ENCODE results near the gene GPSM3. TPM values are rescaled to one million over a fixed set of nuclear protein-coding genes. Genes with fewer than 3 reads are reported as not detected.

GPSM3 gene
- total and polyA plus RNA-seq, 2 of the 13 experiments (the other 11 are each of a cell fraction or from before 2014, with no cell fraction given): 0.18 to 6.2 TPM

GRCh38 chr6:32153564-32154513 is 38.6 kb downstream of the GPSM3 start, which contains the start of gene PPT2 (continued):
- no peak for TF ChIP-seq DDIT3 (CRISPR knock-in tag; IDR thresholded peaks at IDR 0.05)
- no peak for TF ChIP-seq ZNF24 (IDR thresholded peaks at IDR 0.05)
- TF ChIP-seq TCF12 (IDR thresholded peaks at IDR 0.05): no peak
- peak; percentile 68 for TF ChIP-seq TCF12 (CRISPR knock-in tag; IDR thresholded peaks at IDR 0.05)
- no peak for TF ChIP-seq ZBTB37 (CRISPR knock-in tag; IDR thresholded peaks at IDR 0.05)
- peak; percentile 73; the same call in 1 of the 2 replicates for TF ChIP-seq HOXA5 (CRISPR knock-in tag; IDR thresholded peaks at IDR 0.05)
- TF ChIP-seq AKNA (CRISPR knock-in tag; IDR thresholded peaks at IDR 0.05; ENCODE audit: borderline replicate concordance): peak; percentile 24; the same call in 1 of the 2 replicates
- TF ChIP-seq NR2F6 (IDR thresholded peaks at IDR 0.05): peak; percentile 40; the same call in 1 of the 2 replicates
- TF ChIP-seq NR2F6 (CRISPR knock-in tag; IDR thresholded peaks at IDR 0.05): peak; percentile 47; the same call in 1 of the 2 replicates
- peak; percentile 44; the same call in 1 of the 2 replicates for TF ChIP-seq TARDBP (CRISPR knock-in tag; IDR thresholded peaks at IDR 0.05)
- TF ChIP-seq BRCA1 (CRISPR knock-in tag; IDR thresholded peaks at IDR 0.05): no peak
- TF ChIP-seq CREB3 (CRISPR knock-in tag; IDR thresholded peaks at IDR 0.05): no peak
- TF ChIP-seq ZNF263 (CRISPR knock-in tag; IDR thresholded peaks at IDR 0.05): no peak
- TF ChIP-seq ZNF280B (CRISPR knock-in tag; IDR thresholded peaks at IDR 0.05; ENCODE audit: borderline replicate concordance): peak; percentile 15; the same call in 1 of the 2 replicates
- TF ChIP-seq ZNF720 (CRISPR knock-in tag; IDR thresholded peaks at IDR 0.05): 0 out of 2 replicates have a peak, but pooled peaks have one; percentile 7
- TF ChIP-seq HNRNPH1 (optimal IDR thresholded peaks at IDR 0.05; ENCODE audit: low read depth, low read length): no peak
- TF ChIP-seq ZNF574 (CRISPR knock-in tag; IDR thresholded peaks at IDR 0.05): peak; percentile 52; the same call in 1 of the 2 replicates
